Measurements from ENCODE around the gene PEX3. TPM values are rescaled to one million over a fixed set of nuclear protein-coding genes. Genes with fewer than 3 reads are reported as not detected.
A peak's percentile ranks its signal among the peaks of the same experiment; 100 is the strongest.

Gene PEX3
- total RNA-seq = 7.8 and 12.6 TPM in 2 replicates

DNA sequence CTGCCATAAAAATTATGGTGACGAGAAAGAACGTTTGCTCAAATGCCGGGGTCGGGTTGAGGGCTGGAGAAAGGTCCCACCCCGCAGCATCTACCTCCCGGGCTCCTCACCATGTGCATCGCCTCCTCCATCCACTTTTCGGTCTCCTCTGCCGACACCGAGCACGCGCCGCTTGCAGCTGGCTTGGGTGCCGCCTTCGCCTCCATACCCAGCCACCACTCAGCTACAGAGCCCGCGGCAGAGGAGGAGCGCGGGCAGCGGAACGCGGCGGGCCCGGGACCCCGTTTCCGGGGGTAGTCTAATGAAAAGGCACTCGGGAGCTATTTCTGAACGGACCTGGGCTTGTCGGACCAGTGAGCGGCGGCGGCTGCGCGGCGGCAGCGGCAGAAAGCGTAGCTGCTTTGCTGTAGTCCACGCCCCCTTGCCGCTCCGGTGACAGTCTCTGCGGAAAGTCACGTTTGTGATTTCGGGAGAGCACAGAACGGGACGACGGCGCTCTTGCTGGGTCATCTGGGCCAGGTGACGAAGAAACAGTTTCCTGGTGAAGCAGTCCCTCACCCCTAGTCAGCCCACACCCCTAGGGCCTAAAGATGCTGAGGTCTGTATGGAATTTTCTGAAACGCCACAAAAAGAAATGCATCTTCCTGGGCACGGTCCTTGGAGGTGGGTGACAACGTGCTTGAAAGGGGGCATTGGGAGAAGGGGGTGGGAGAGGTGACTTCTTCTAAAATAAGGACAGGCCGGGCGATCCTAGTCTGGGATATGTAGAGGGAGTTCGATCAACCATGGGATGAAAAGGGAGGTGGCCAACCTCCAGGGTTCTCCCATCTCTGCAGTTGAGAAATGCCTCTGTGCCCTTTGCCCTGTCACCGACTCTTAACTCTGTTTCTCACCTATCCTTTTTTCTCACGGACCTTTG lies at the start of gene PEX3, which contains the start of gene ADAT2:
PEX3 (plus strand) TSS at position 353 of the 919 bp plus-strand sequence; CDS start at position 591, 238 bp downstream.
ADAT2 (minus strand) TSS at position 243 of the 919 bp plus-strand sequence; CDS start at position 206, 37 bp downstream.
- peak; percentile 47 for DNase-seq (ENCODE audit: low read depth)
- no peak for TF ChIP-seq CTCF (conservative IDR thresholded peaks at IDR 0.05; ENCODE audit: low read depth, low read length)

GRCh38 chr6:143401068-143401446 lies 49.5 kb upstream of the PEX3 start:
- DNase-seq (ENCODE audit: low read depth) = no peak
- no peak for TF ChIP-seq CTCF (conservative IDR thresholded peaks at IDR 0.05; ENCODE audit: low read depth, low read length)
- H3K4me3 ChIP-seq (ENCODE audit: low read depth, low read length) = no peak overlapping the region

More for the DNA sequence above, at the start of gene PEX3, which contains the start of gene ADAT2:
- H3K4me3 ChIP-seq (ENCODE audit: low read depth, low read length) = peak within 1 kb of the TSS; percentile 96

GRCh38 chr6:143401636-143402370 lies 48.8 kb upstream of the PEX3 start:
- no peak for DNase-seq (ENCODE audit: low read depth)
- no peak overlapping the region for H3K4me3 ChIP-seq (ENCODE audit: low read depth, low read length)
- TF ChIP-seq CTCF (conservative IDR thresholded peaks at IDR 0.05; ENCODE audit: low read depth, low read length) = no peak

GRCh38 chr6:143402721-143403336 lies 47.8 kb upstream of the PEX3 start:
- DNase-seq (ENCODE audit: low read depth) = no peak
- no peak for TF ChIP-seq CTCF (conservative IDR thresholded peaks at IDR 0.05; ENCODE audit: low read depth, low read length)

GRCh38 chr6:143405373-143406154 lies 45.0 kb upstream of the PEX3 start:
- H3K4me3 ChIP-seq (ENCODE audit: low read depth, low read length) = no peak overlapping the region
- no peak for TF ChIP-seq CTCF (conservative IDR thresholded peaks at IDR 0.05; ENCODE audit: low read depth, low read length)
- DNase-seq (ENCODE audit: low read depth) = no peak

More at GRCh38 chr6:143402721-143403336, 47.8 kb upstream of the PEX3 start:
- H3K4me3 ChIP-seq (ENCODE audit: low read depth, low read length) = no peak overlapping the region

DNA sequence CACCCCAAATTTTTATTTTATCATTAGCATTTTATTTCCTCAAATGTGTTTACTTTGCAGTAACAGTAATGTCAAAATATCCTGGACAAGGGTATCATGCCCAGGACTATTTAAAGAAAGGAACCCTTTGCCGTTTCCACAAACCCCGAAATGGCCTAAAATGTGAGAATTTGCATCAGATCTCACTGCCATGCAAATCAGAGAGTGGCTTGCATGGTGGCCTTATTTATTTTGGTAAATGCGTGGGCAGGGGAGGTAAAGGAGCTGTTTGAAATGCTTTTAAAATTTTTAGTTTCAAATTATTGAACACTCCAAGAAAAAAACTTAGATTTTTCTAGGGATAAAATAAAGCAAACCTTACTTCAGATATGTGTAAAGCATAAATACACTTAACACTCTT lies 43.9 kb upstream of the PEX3 start:
- no peak for DNase-seq (ENCODE audit: low read depth)
- TF ChIP-seq CTCF (conservative IDR thresholded peaks at IDR 0.05; ENCODE audit: low read depth, low read length) = no peak
- no peak overlapping the region for H3K4me3 ChIP-seq (ENCODE audit: low read depth, low read length)

Data from epithelial cell of proximal tubule (primary cell).